Natural killer cell (primary cell): ENCODE measurements around the gene MAD1L1. TPM values are rescaled to one million over a fixed set of nuclear protein-coding genes. Genes with fewer than 3 reads are reported as not detected.

ENCODE experiments used
- ATAC-seq, 3 donors: fragments of 150-1000 bp in 2 of 3; fragments of 200-7000 bp in 1 of 3; cut with Tn5 transposase; 1 replicate in 1 of 3; 2 replicates in 2 of 3; pipeline ENCODE4 v1.10.0; 2021; ENCODE audit warnings: mild to moderate bottlenecking in 2 of 3, moderate library complexity in 2 of 3
- DNase-seq, 2 donors: peaks; one replicate each; pipeline versions ENCODE4 v3.0.0 to v3.0.0-alpha.2; 2013 to 2021; ENCODE audit warnings: mixed read lengths in 1 of 2
- H3K27ac ChIP-seq: one replicate; pipeline ENCODE4 v1.5.1; 2013; ENCODE audit warnings: mild to moderate bottlenecking, low read length
- H3K27me3 ChIP-seq: one replicate; pipeline ENCODE4 v1.6.1; 2013; ENCODE audit warnings: low read length; ENCODE audit not compliant: control insufficient read depth, insufficient read depth
- H3K36me3 ChIP-seq: one replicate; pipeline ENCODE4 v1.6.1; 2013; ENCODE audit warnings: low read length; ENCODE audit not compliant: control insufficient read depth, insufficient read depth
- H3K4me1 ChIP-seq: one replicate; pipeline ENCODE4 v1.6.1; 2013; ENCODE audit warnings: low read length; ENCODE audit not compliant: control insufficient read depth, insufficient read depth
- H3K4me3 ChIP-seq: one replicate; pipeline ENCODE4 v1.5.1; 2013; ENCODE audit warnings: low read length
- H3K9me3 ChIP-seq: one replicate; pipeline ENCODE4 v1.6.1; 2013; ENCODE audit warnings: low read length; ENCODE audit not compliant: control insufficient read depth, insufficient read depth
- H3K27ac Mint-ChIP-seq, 2 donors: one replicate each; pipeline ENCODE4 v1.8.0; 2022; ENCODE audit warnings: mild to moderate bottlenecking in 2 of 2, mixed read lengths in 2 of 2, moderate library complexity in 1 of 2
- H3K27me3 Mint-ChIP-seq, 2 donors: one replicate each; pipeline ENCODE4 v1.8.0; 2022; ENCODE audit warnings: low read depth in 2 of 2, mixed read lengths in 2 of 2
- H3K36me3 Mint-ChIP-seq: one replicate; pipeline ENCODE4 v1.8.0; 2022; ENCODE audit warnings: mixed read lengths
- H3K4me1 Mint-ChIP-seq, 2 donors: one replicate each; pipeline ENCODE4 v1.8.0; 2022; ENCODE audit warnings: mixed read lengths in 2 of 2
- H3K4me3 Mint-ChIP-seq: one replicate; pipeline ENCODE4 v1.8.0; 2022; ENCODE audit warnings: mild to moderate bottlenecking, moderate library complexity, mixed read lengths
- H3K9me3 Mint-ChIP-seq, 2 donors: one replicate each; pipeline ENCODE4 v1.8.0; 2022; ENCODE audit warnings: mixed read lengths in 2 of 2
- CTCF ChIP-seq: fragments of 200-600 bp; IDR thresholded peaks from one replicate; pipeline ENCODE4 v1.8.0; 2022; ENCODE audit warnings: antibody characterized with exemption
- WGBS: methylation state at CpG from one replicate; pipeline ENCODE4 v1.1.7; 2013; ENCODE audit warnings: missing lambda C conversion rate; ENCODE audit not compliant: insufficient coverage; 5-methylcytosine and 5-hydroxymethylcytosine counted together
- intact Hi-C: fragments of 100-400 bp; cut with micrococcal nuclease; formaldehyde crosslinking; loops from one replicate; pipeline ENCODE4 v1.14.2; 2022
- total RNA-seq, 4 donors: library from RNA; stranded (reverse); fragments of 120-200 nt in 1 of 4; gene quantifications; one replicate each; pipeline versions ENCODE4 v1.2.3 to v1.2.4, GENCODE V29; 2013 to 2022

MAD1L1 gene
- total RNA-seq, 3 donors from 2014 or later (not counting 1 experiment from before 2014, with no cell fraction given), result 53.6 to 81.2 (median 77.4) TPM

GRCh38 chr7:1800902-1801301 lies 431.8 kb downstream of the MAD1L1 start:
- intact Hi-C loops, result no loop called here
- Mint-ChIP-seq H3K27ac (no peak overlapping the region), H3K36me3 (peaks cover 5% of the 10 kb centered on the region), H3K9me3 (no peaks in the 10 kb centered on the region), H3K27me3 (peaks cover 20 to 30% of the 10 kb centered on the region in 2 donors), H3K4me3 (no peak overlapping the region), H3K4me1 (no peaks in the 10 kb centered on the region)
- no peak for DNase-seq
- Histone ChIP-seq H3K27me3 (no peaks in the 10 kb centered on the region), H3K4me1 (no peaks in the 10 kb centered on the region), H3K4me3 (no peak overlapping the region), H3K27ac (no peak overlapping the region), H3K36me3 (no peaks in the 10 kb centered on the region), H3K9me3 (no peaks in the 10 kb centered on the region)
- WGBS, result 63% methylated on average over 10 of the region's 14 CpGs
- ATAC-seq, result no peak
- TF ChIP-seq CTCF, result no peak

GRCh38 chr7:1798191-1798590 lies 434.6 kb downstream of the MAD1L1 start:
- no peaks in the 10 kb centered on the region for H3K4me1 Mint-ChIP-seq
- no peak overlapping the region for H3K4me3 Mint-ChIP-seq
- intact Hi-C loops, result no loop called here
- peaks cover 22 to 45% of the 10 kb centered on the region in 2 donors for H3K27me3 Mint-ChIP-seq
- H3K27ac ChIP-seq, result no peak overlapping the region
- H3K9me3 ChIP-seq, result peaks cover 7% of the 10 kb centered on the region
- H3K4me3 ChIP-seq, result no peak overlapping the region
- no peaks in the 10 kb centered on the region for H3K36me3 ChIP-seq
- 100% methylated on average over 1 of the region's 3 CpGs for WGBS
- H3K27ac Mint-ChIP-seq, result no peak overlapping the region
- H3K4me1 ChIP-seq, result no peaks in the 10 kb centered on the region
- peaks cover 28% of the 10 kb centered on the region for H3K36me3 Mint-ChIP-seq
- TF ChIP-seq CTCF, result no peak
- peaks cover 4% of the 10 kb centered on the region for H3K27me3 ChIP-seq
- peaks cover 5 to 7% of the 10 kb centered on the region in 2 donors for H3K9me3 Mint-ChIP-seq
- DNase-seq (no peak), ATAC-seq (no peak)

GRCh38 chr7:1794888-1795542 lies 437.7 kb downstream of the MAD1L1 start:
- Mint-ChIP-seq H3K27ac (no peak overlapping the region), H3K36me3 (peaks cover 28% of the 10 kb centered on the region), H3K27me3 (peaks cover 19 to 30% of the 10 kb centered on the region in 2 donors), H3K4me1 (no peaks in the 10 kb centered on the region), H3K9me3 (peaks cover 5 to 7% of the 10 kb centered on the region in 2 donors), H3K4me3 (no peak overlapping the region)
- H3K9me3 ChIP-seq, result peaks cover 7% of the 10 kb centered on the region
- DNase-seq (no peak), ATAC-seq (no peak)
- H3K4me1 ChIP-seq, result no peaks in the 10 kb centered on the region
- no peak overlapping the region for H3K27ac ChIP-seq
- no peak overlapping the region for H3K4me3 ChIP-seq
- no peaks in the 10 kb centered on the region for H3K36me3 ChIP-seq
- WGBS, result no CpG with 5 or more reads among the region's 1 CpG
- TF ChIP-seq CTCF, result no peak
- H3K27me3 ChIP-seq, result peaks cover 4% of the 10 kb centered on the region
- intact Hi-C loops, result no loop called here

GRCh38 chr7:1787681-1788235 lies 445.0 kb downstream of the MAD1L1 start:
- peaks cover 3% of the 10 kb centered on the region for H3K9me3 ChIP-seq
- Mint-ChIP-seq H3K4me1 (no peaks in the 10 kb centered on the region), H3K27me3 (peaks cover 14 to 34% of the 10 kb centered on the region in 2 donors), H3K36me3 (peaks cover 11% of the 10 kb centered on the region), H3K9me3 (peaks cover 3 to 6% of the 10 kb centered on the region in 2 donors), H3K27ac (no peak overlapping the region), H3K4me3 (no peak overlapping the region)
- no peak for TF ChIP-seq CTCF
- no peak overlapping the region for H3K4me3 ChIP-seq
- DNase-seq, result no peak
- WGBS, result 89% methylated on average over 18 of the region's 18 CpGs
- intact Hi-C loops, result no loop called here
- no peak overlapping the region for H3K27ac ChIP-seq
- ATAC-seq, result no peak
- H3K4me1 ChIP-seq, result no peaks in the 10 kb centered on the region
- H3K27me3 ChIP-seq, result no peaks in the 10 kb centered on the region
- no peaks in the 10 kb centered on the region for H3K36me3 ChIP-seq
